HEK293 (cell line): Measurements from ENCODE around the gene NXPH2.

Experiments
- CTCF ChIA-PET: fragments of 350-600 bp; formaldehyde crosslinking; extraction: SDS; loops from one replicate; lab custom pipeline; 2021; ENCODE audit warnings: antibody characterized with exemption; lab: Yijun Ruan, JAX
- POLR2A ChIA-PET: fragments of 300-600 bp; formaldehyde crosslinking; extraction: SDS; loops from one replicate; lab custom pipeline; 2020; ENCODE audit warnings: antibody characterized with exemption, inconsistent platforms; lab: Yijun Ruan, JAX
- H3K27ac ChIP-seq: fragments of 200-500 bp; sonication (Bioruptor generic); 2 replicates; pipeline ENCODE4 v1.5.1; 2014; ENCODE audit warnings: low read depth, low read length, control low read depth, inconsistent platforms; ENCODE audit errors: extremely low read depth
- H3K36me3 ChIP-seq, 2 experiments: fragments of 200-500 bp in 1 of 2; sonication (Bioruptor generic) in 1 of 2; 1 replicate in 1 of 2; 2 replicates in 1 of 2; pipeline ENCODE4 v1.5.1; 2014 to 2017; ENCODE audit warnings: inconsistent platforms in 2 of 2, low read length in 2 of 2; ENCODE audit not compliant: control insufficient read depth in 2 of 2, insufficient read depth in 1 of 2
- H3K4me1 ChIP-seq: fragments of 200-500 bp; sonication (Bioruptor generic); 2 replicates; pipeline ENCODE4 v1.5.1; 2014; ENCODE audit warnings: mild to moderate bottlenecking, low read length, inconsistent platforms; ENCODE audit not compliant: control insufficient read depth, insufficient read depth
- H3K4me3 ChIP-seq: 2 replicates; pipeline ENCODE4 v1.5.1; 2011; ENCODE audit warnings: low read depth, mild to moderate bottlenecking, control low read depth, low read length, moderate library complexity
- H3K9me3 ChIP-seq: fragments of 200-500 bp; sonication (Bioruptor generic); 2 replicates; pipeline ENCODE4 v1.5.1; 2014; ENCODE audit warnings: low read depth, low read length, inconsistent platforms; ENCODE audit not compliant: control insufficient read depth, insufficient read depth
- BCL11B ChIP-seq: fragments of 450-650 bp; formaldehyde crosslinking; IDR thresholded peaks from 2 replicates; pipeline ENCODE4 v1.5.1; 2016; ENCODE audit warnings: low read depth, missing biosample characterization, missing genetic modification characterization
- EGR2 ChIP-seq: fragments of 450-650 bp; formaldehyde crosslinking; IDR thresholded peaks from 2 replicates; pipeline ENCODE4 v1.5.1; 2016; ENCODE audit warnings: low read depth, missing biosample characterization, missing genetic modification characterization
- KLF17 ChIP-seq: fragments of 450-650 bp; formaldehyde crosslinking; IDR thresholded peaks from 2 replicates; pipeline ENCODE4 v1.5.1; 2016; ENCODE audit warnings: missing biosample characterization, missing genetic modification characterization
- KLF7 ChIP-seq: fragments of 450-650 bp; formaldehyde crosslinking; IDR thresholded peaks from 2 replicates; pipeline ENCODE4 v1.5.1; 2016; ENCODE audit warnings: missing biosample characterization, missing genetic modification characterization, borderline replicate concordance
- KLF8 ChIP-seq: fragments of 450-650 bp; formaldehyde crosslinking; IDR thresholded peaks from 2 replicates; pipeline ENCODE4 v1.5.1; 2016; ENCODE audit warnings: missing biosample characterization, missing genetic modification characterization
- OSR2 ChIP-seq: fragments of 450-650 bp; formaldehyde crosslinking; IDR thresholded peaks from 2 replicates; pipeline ENCODE4 v1.5.1; 2016; ENCODE audit warnings: missing biosample characterization, missing genetic modification characterization
- REST ChIP-seq: fragments of 450-650 bp; formaldehyde crosslinking; IDR thresholded peaks from 2 replicates; pipeline ENCODE4 v1.5.1; 2016; ENCODE audit warnings: missing biosample characterization, missing genetic modification characterization
- SCRT1 ChIP-seq: fragments of 450-650 bp; formaldehyde crosslinking; IDR thresholded peaks from 2 replicates; pipeline ENCODE4 v1.5.1; 2016; ENCODE audit warnings: missing biosample characterization, missing genetic modification characterization, borderline replicate concordance
- WT1 ChIP-seq: fragments of 450-650 bp; formaldehyde crosslinking; IDR thresholded peaks from 2 replicates; pipeline ENCODE4 v1.5.1; 2016; ENCODE audit warnings: missing biosample characterization, missing genetic modification characterization
- ZBTB1 ChIP-seq: fragments of 450-650 bp; formaldehyde crosslinking; IDR thresholded peaks from 2 replicates; pipeline ENCODE4 v1.5.1; 2016; ENCODE audit warnings: missing biosample characterization, missing genetic modification characterization
- ZNF114 ChIP-seq: fragments of 450-650 bp; formaldehyde crosslinking; IDR thresholded peaks from 2 replicates; pipeline ENCODE4 v1.5.0; 2017; ENCODE audit warnings: missing biosample characterization, missing genetic modification characterization
- ZNF223 ChIP-seq: fragments of 450-650 bp; formaldehyde crosslinking; IDR thresholded peaks from 2 replicates; pipeline ENCODE4 v1.5.1; 2016; ENCODE audit warnings: missing biosample characterization, missing genetic modification characterization
- ZNF23 ChIP-seq: fragments of 450-650 bp; formaldehyde crosslinking; IDR thresholded peaks from 2 replicates; pipeline ENCODE4 v1.5.1; 2016; ENCODE audit warnings: missing biosample characterization, missing genetic modification characterization, borderline replicate concordance
- ZNF37A ChIP-seq: fragments of 450-650 bp; IDR thresholded peaks from 2 replicates; pipeline ENCODE4 v1.5.1; 2018; ENCODE audit warnings: missing biosample characterization, missing genetic modification characterization
- ZNF394 ChIP-seq: fragments of 450-650 bp; formaldehyde crosslinking; IDR thresholded peaks from 2 replicates; pipeline ENCODE4 v1.5.1; 2016; ENCODE audit warnings: missing biosample characterization, missing genetic modification characterization, mild to moderate bottlenecking, moderate library complexity, borderline replicate concordance
- ZNF555 ChIP-seq: fragments of 450-650 bp; formaldehyde crosslinking; conservative IDR thresholded peaks from 2 replicates; pipeline ENCODE4 v1.5.1; 2017; ENCODE audit warnings: missing biosample characterization, mild to moderate bottlenecking, missing genetic modification characterization, inconsistent platforms
- ZNF558 ChIP-seq: fragments of 450-650 bp; formaldehyde crosslinking; IDR thresholded peaks from 2 replicates; pipeline ENCODE4 v1.5.1; 2016; ENCODE audit warnings: missing biosample characterization, missing genetic modification characterization
- ZNF600 ChIP-seq: fragments of 450-650 bp; formaldehyde crosslinking; IDR thresholded peaks from 2 replicates; pipeline ENCODE4 v1.5.1; 2016; ENCODE audit warnings: missing biosample characterization, missing genetic modification characterization
- ZNF645 ChIP-seq: fragments of 450-650 bp; formaldehyde crosslinking; IDR thresholded peaks from 2 replicates; pipeline ENCODE4; 2016; ENCODE audit warnings: missing biosample characterization, missing genetic modification characterization
- ZNF658 ChIP-seq: fragments of 450-650 bp; formaldehyde crosslinking; IDR thresholded peaks from 2 replicates; pipeline ENCODE4; 2016; ENCODE audit warnings: missing biosample characterization, missing genetic modification characterization
- ZNF76 ChIP-seq: fragments of 450-650 bp; formaldehyde crosslinking; IDR thresholded peaks from 2 replicates; pipeline ENCODE4; 2016; ENCODE audit warnings: low read depth, missing biosample characterization, missing genetic modification characterization, borderline replicate concordance
- ZSCAN30 ChIP-seq: fragments of 450-650 bp; IDR thresholded peaks from 2 replicates; pipeline ENCODE4 v1.5.1; 2018; ENCODE audit warnings: missing biosample characterization, mild to moderate bottlenecking, missing genetic modification characterization, moderate library complexity
- ZXDB ChIP-seq: fragments of 450-650 bp; formaldehyde crosslinking; IDR thresholded peaks from 2 replicates; pipeline ENCODE4 v1.5.1; 2016; ENCODE audit warnings: missing biosample characterization, missing genetic modification characterization

Gene NXPH2

GRCh38 chr2:138766464-138766863 is 13.7 kb downstream of the NXPH2 start:
- no peak overlapping the region for H3K27ac ChIP-seq
- TF ChIP-seq REST (tag by site-specific recombination) (peak; percentile 64), WT1 (tag by site-specific recombination) (no peak)
- TF ChIP-seq, all 188 proteins: peak for 1
- no peaks in the 10 kb centered on the region for H3K9me3 ChIP-seq
- H3K4me1 ChIP-seq, result no peaks in the 10 kb centered on the region
- ChIA-PET CTCF (interaction anchor here (0.5 to 0.6 kb wide), 2 partner anchors 127 to 805 kb away, joined by 3 read pairs; no protein-coding TSS in a partner anchor), POLR2A (no interaction called here)
- H3K4me3 ChIP-seq, result no peak overlapping the region
- H3K36me3 ChIP-seq, result no peaks in the 10 kb centered on the region

GRCh38 chr2:138763971-138764370 is 16.2 kb downstream of the NXPH2 start:
- ChIA-PET POLR2A (no interaction called here), CTCF (no interaction called here)
- no peak for TF ChIP-seq ZSCAN30 (tag by site-specific recombination)
- TF ChIP-seq KLF8, result no peak
- TF ChIP-seq ZNF555, result no peak
- no peak for TF ChIP-seq ZNF223 (tag by site-specific recombination)
- no peak for TF ChIP-seq ZBTB1
- no peak for TF ChIP-seq OSR2 (tag by site-specific recombination)
- TF ChIP-seq KLF17 (tag by site-specific recombination), result no peak
- TF ChIP-seq ZNF23, result no peak
- TF ChIP-seq SCRT1 (tag by site-specific recombination), result no peak
- no peak for TF ChIP-seq EGR2
- no peak for TF ChIP-seq BCL11B (tag by site-specific recombination)
- TF ChIP-seq ZNF600, result no peak
- TF ChIP-seq ZNF658 (tag by site-specific recombination), result no peak
- H3K9me3 ChIP-seq, result no peaks in the 10 kb centered on the region
- H3K36me3 ChIP-seq, result no peaks in the 10 kb centered on the region
- no peak overlapping the region for H3K27ac ChIP-seq
- no peak overlapping the region for H3K4me3 ChIP-seq
- no peaks in the 10 kb centered on the region for H3K4me1 ChIP-seq

GRCh38 chr2:138762533-138762932 is 17.7 kb downstream of the NXPH2 start:
- CTCF ChIA-PET, result interaction anchor here (1.1 kb wide), 1 partner anchor 24 kb away, joined by 4 read pairs; no protein-coding TSS in a partner anchor
- H3K4me1 ChIP-seq, result no peaks in the 10 kb centered on the region
- H3K4me3 ChIP-seq, result no peak overlapping the region
- H3K9me3 ChIP-seq, result no peaks in the 10 kb centered on the region
- no peak overlapping the region for H3K27ac ChIP-seq
- POLR2A ChIA-PET, result no interaction called here
- no peaks in the 10 kb centered on the region for H3K36me3 ChIP-seq
- TF ChIP-seq ZXDB (tag by site-specific recombination) (no peak), KLF7 (tag by site-specific recombination) (no peak), ZNF394 (tag by site-specific recombination) (no peak), ZNF76 (tag by site-specific recombination) (no peak), ZNF37A (no peak), ZNF558 (tag by site-specific recombination) (no peak), ZNF114 (tag by site-specific recombination) (no peak), BCL11B (tag by site-specific recombination) (no peak), REST (tag by site-specific recombination) (no peak), ZNF645 (tag by site-specific recombination) (no peak)
